A549 (cell line): ENCODE results near the gene TTC33. TPM values are rescaled to one million over a fixed set of nuclear protein-coding genes. Genes with fewer than 3 reads are reported as not detected.

Source experiments
- ATAC-seq, 2 experiments: fragments of 200-7000 bp in 1 of 2; fragments of >200 bp in 1 of 2; cut with Nextera tagmentation in 1 of 2; cut with Tn5 transposase in 1 of 2; 3 replicates each; pipeline versions ENCODE4 v1.8.0 to v1.9.1; 2018 to 2020; ENCODE audit warnings: mild to moderate bottlenecking in 1 of 2, moderate library complexity in 1 of 2
- CTCF ChIA-PET: fragments of 300-600 bp; sonication (Branson Sonifier 250); formaldehyde crosslinking; extraction: SDS; loops from one replicate; lab custom pipeline; 2021; ENCODE audit warnings: antibody characterized with exemption, inconsistent platforms; lab: Yijun Ruan, JAX
- POLR2A ChIA-PET: fragments of 350-600 bp; formaldehyde crosslinking; extraction: SDS; loops from one replicate; lab custom pipeline; 2021; ENCODE audit warnings: antibody characterized with exemption, inconsistent platforms; lab: Yijun Ruan, JAX
- DNase-seq, 2 experiments: peaks; one replicate each; pipeline versions ENCODE4 v3.0.0 to v3.0.0-alpha.2; 2011 to 2016; ENCODE audit warnings: low read depth in 1 of 2, low spot score in 1 of 2
- FAIRE-seq: peaks from 2 replicates; lab custom pipeline; 2011; peaks lifted over from hg19 to GRCh38; lab: Jason Lieb, UNC
- H3K27ac ChIP-seq, 2 experiments: fragments of >200 bp; sonication (Bioruptor Twin); formaldehyde crosslinking; 3 replicates each; pipeline ENCODE4 v1.5.1; 2016 to 2017
- H3K4me1 ChIP-seq: fragments of >200 bp; sonication (Bioruptor Twin); formaldehyde crosslinking; 3 replicates; pipeline ENCODE4 v1.6.1; 2016
- H3K4me2 ChIP-seq: fragments of >200 bp; sonication (Bioruptor Twin); formaldehyde crosslinking; 3 replicates; pipeline ENCODE4 v1.6.1; 2016
- H3K4me3 ChIP-seq: fragments of >200 bp; sonication (Bioruptor Twin); formaldehyde crosslinking; 3 replicates; pipeline ENCODE4 v1.5.1; 2016
- H3K9me3 ChIP-seq: fragments of >200 bp; sonication (Bioruptor Twin); formaldehyde crosslinking; 3 replicates; pipeline ENCODE4 v1.6.1; 2016
- ATOH8 ChIP-seq: fragments of 250-450 bp; sonication (Bioruptor Pico); IDR thresholded peaks from 2 replicates; pipeline ENCODE4 v1.5.0; 2020; ENCODE audit warnings: low read depth, mild to moderate bottlenecking, moderate library complexity
- BHLHE40 ChIP-seq: IDR thresholded peaks from 2 replicates; pipeline ENCODE4 v1.6.1; 2012; ENCODE audit warnings: low read depth, low read length, inconsistent platforms
- CEBPB ChIP-seq, 2 experiments: fragments of >200 bp in 1 of 2; sonication (Bioruptor Twin) in 1 of 2; formaldehyde crosslinking in 1 of 2; IDR thresholded peaks; 2 replicates each; pipeline ENCODE4 v1.6.1; 2012 to 2016
- CHD4 ChIP-seq: fragments of 200-600 bp; sonication (generic); IDR thresholded peaks from 2 replicates; pipeline ENCODE4 v1.6.1; 2016; ENCODE audit warnings: antibody characterized with exemption, mild to moderate bottlenecking, borderline replicate concordance
- EHF ChIP-seq: fragments of 250-450 bp; sonication (Bioruptor Pico); IDR thresholded peaks from 2 replicates; pipeline ENCODE4 v1.5.0; 2020; ENCODE audit warnings: mild to moderate bottlenecking
- EHMT2 ChIP-seq: fragments of 200-600 bp; sonication (generic); IDR thresholded peaks from 2 replicates; pipeline ENCODE4 v1.6.1; 2016; ENCODE audit warnings: antibody characterized with exemption, low read depth, mild to moderate bottlenecking, moderate library complexity
- ELK1 ChIP-seq: fragments of 150-350 bp; IDR thresholded peaks from 2 replicates; pipeline ENCODE4 v1.6.1; 2014; ENCODE audit warnings: low read depth, mild to moderate bottlenecking, low read length
- HES2 ChIP-seq: fragments of >200 bp; sonication (Bioruptor Twin); formaldehyde crosslinking; IDR thresholded peaks from 2 replicates; pipeline ENCODE4 v1.6.1; 2016
- JUNB ChIP-seq: fragments of >200 bp; sonication (Bioruptor Twin); formaldehyde crosslinking; IDR thresholded peaks from 2 replicates; pipeline ENCODE4 v1.6.1; 2016
- MAZ ChIP-seq: fragments of 150-350 bp; IDR thresholded peaks from 2 replicates; pipeline ENCODE4 v1.6.1; 2014; ENCODE audit warnings: antibody characterized with exemption, low read depth, low read length, borderline replicate concordance
- POLR2A ChIP-seq: IDR thresholded peaks from 2 replicates; pipeline ENCODE4 v1.6.1; 2012; ENCODE audit warnings: mild to moderate bottlenecking, low read length
- REST ChIP-seq: fragments of 200-600 bp; sonication (generic); IDR thresholded peaks from 2 replicates; pipeline ENCODE4 v1.6.1; 2016; ENCODE audit warnings: antibody characterized with exemption, mild to moderate bottlenecking, moderate library complexity
- SMC3 ChIP-seq: fragments of >200 bp; sonication (Bioruptor Twin); formaldehyde crosslinking; IDR thresholded peaks from 3 replicates; pipeline ENCODE4 v1.6.1; 2018; ENCODE audit warnings: inconsistent platforms
- SREBF2 ChIP-seq: fragments of 450-650 bp; IDR thresholded peaks from 2 replicates; pipeline ENCODE4 v1.6.1; 2014; ENCODE audit warnings: mild to moderate bottlenecking, moderate library complexity
- TFCP2L1 ChIP-seq: fragments of 250-450 bp; sonication (Bioruptor Pico); IDR thresholded peaks from 2 replicates; pipeline ENCODE4 v1.5.0; 2021; ENCODE audit warnings: mild to moderate bottlenecking
- ZNF302 ChIP-seq: fragments of 250-450 bp; sonication (Bioruptor Pico); IDR thresholded peaks from 2 replicates; pipeline ENCODE4 v1.9.0; 2021; ENCODE audit warnings: inconsistent platforms, mild to moderate bottlenecking, moderate library complexity
- WGBS: methylation state at CpG from one replicate; pipeline ENCODE4 v1.1.6; 2017; ENCODE audit errors: missing lambda C conversion rate; 5-methylcytosine and 5-hydroxymethylcytosine counted together
- polyA plus RNA-seq, 4 experiments: library from polyadenylated mRNA; depleted of rRNA in 3 of 4; stranded (reverse); fragments of >200 nt; fragmentation: RNase III in 1 of 4; extraction: RNeasy Plus Mini Kit Qiagen cat#74134 plus additional on column Dnase treatment in 1 of 4; gene quantifications; 2 replicates in 3 of 4; 3 replicates in 1 of 4; pipeline ENCODE4 v1.2.3, GENCODE V29; 2011 to 2017
- TF ChIP-seq, protein P1 (sequence below): IDR thresholded peaks from 2 replicates; pipeline ENCODE4 v1.6.1; 2012
- TF ChIP-seq, protein P2 (sequence below): fragments of 450-650 bp; IDR thresholded peaks from 2 replicates; pipeline ENCODE4 v1.6.1; 2014; ENCODE audit warnings: antibody characterized with exemption
- TF ChIP-seq, protein P3 (sequence below): fragments of 250-450 bp; sonication (Bioruptor Pico); IDR thresholded peaks from 2 replicates; pipeline ENCODE4 v1.5.0; 2021; ENCODE audit warnings: mild to moderate bottlenecking, moderate library complexity, borderline replicate concordance

The TTC33 gene
- polyA plus RNA-seq, 2 of the 4 experiments (the other 2 are of a cell fraction): 17.1 to 19.8 TPM

DNA sequence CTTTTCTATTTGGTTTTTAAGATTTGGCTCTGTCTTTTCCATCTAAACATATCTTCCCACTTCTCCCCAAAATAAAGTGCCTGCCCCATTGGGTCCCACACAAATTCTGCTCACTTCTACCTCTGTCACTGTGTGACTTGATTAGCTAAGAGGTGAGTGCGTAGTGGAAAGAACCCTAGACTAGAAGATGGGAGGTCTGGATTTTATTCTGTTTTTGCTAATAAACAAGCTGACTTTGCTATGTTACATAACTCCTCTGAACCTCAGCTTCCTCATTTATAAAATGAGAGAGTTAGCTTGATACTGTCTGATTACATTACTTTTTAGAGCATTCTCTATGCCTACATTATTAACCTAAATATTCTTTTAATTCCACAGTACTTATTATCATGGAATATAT, 127.4 kb downstream of the TTC33 start (continued):
- TF ChIP-seq, protein P1, sequence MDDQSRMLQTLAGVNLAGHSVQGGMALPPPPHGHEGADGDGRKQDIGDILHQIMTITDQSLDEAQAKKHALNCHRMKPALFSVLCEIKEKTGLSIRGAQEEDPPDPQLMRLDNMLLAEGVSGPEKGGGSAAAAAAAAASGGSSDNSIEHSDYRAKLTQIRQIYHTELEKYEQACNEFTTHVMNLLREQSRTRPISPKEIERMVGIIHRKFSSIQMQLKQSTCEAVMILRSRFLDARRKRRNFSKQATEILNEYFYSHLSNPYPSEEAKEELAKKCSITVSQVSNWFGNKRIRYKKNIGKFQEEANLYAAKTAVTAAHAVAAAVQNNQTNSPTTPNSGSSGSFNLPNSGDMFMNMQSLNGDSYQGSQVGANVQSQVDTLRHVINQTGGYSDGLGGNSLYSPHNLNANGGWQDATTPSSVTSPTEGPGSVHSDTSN: no peak
- no peak for TF ChIP-seq REST
- TF ChIP-seq, protein P2, sequence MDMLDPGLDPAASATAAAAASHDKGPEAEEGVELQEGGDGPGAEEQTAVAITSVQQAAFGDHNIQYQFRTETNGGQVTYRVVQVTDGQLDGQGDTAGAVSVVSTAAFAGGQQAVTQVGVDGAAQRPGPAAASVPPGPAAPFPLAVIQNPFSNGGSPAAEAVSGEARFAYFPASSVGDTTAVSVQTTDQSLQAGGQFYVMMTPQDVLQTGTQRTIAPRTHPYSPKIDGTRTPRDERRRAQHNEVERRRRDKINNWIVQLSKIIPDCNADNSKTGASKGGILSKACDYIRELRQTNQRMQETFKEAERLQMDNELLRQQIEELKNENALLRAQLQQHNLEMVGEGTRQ: no peak
- TF ChIP-seq MAZ: no peak
- no peak for TF ChIP-seq CEBPB (IDR thresholded peaks at IDR 0.05)

DNA sequence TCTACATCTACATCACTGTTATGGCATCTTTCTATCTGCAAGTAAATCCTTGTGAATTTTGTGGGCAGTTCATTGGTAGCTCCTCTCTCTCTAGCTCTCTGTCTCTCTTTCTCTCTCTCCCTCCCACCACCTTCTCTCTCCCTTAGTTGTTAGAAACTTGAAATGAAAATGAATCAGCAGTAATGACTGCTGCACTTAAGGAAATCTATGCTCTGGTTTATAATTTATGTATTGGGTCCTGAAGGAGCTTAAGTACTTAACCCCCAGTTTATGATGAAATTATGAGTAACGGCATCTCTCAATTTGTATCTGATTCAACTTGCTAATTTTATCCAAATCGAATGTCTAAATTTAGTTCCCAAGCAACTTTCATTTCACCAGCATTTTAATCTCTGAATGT, 128.1 kb downstream of the TTC33 start:
- TF ChIP-seq, protein P3, sequence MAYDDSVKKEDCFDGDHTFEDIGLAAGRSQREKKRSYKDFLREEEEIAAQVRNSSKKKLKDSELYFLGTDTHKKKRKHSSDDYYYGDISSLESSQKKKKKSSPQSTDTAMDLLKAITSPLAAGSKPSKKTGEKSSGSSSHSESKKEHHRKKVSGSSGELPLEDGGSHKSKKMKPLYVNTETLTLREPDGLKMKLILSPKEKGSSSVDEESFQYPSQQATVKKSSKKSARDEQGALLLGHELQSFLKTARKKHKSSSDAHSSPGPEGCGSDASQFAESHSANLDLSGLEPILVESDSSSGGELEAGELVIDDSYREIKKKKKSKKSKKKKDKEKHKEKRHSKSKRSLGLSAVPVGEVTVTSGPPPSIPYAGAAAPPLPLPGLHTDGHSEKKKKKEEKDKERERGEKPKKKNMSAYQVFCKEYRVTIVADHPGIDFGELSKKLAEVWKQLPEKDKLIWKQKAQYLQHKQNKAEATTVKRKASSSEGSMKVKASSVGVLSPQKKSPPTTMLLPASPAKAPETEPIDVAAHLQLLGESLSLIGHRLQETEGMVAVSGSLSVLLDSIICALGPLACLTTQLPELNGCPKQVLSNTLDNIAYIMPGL (CRISPR knock-in tag): no peak
- no peak for TF ChIP-seq EHF (CRISPR knock-in tag)
- TF ChIP-seq BHLHE40: no peak
- TF ChIP-seq ELK1: no peak
- no peak for TF ChIP-seq POLR2A
- TF ChIP-seq CHD4: no peak
- no peak for TF ChIP-seq TFCP2L1 (CRISPR knock-in tag)
- no peak for TF ChIP-seq SREBF2
- no peak for TF ChIP-seq ATOH8 (CRISPR knock-in tag)
- no peak for TF ChIP-seq HES2
- TF ChIP-seq SMC3: no peak
- TF ChIP-seq ZNF302 (CRISPR knock-in tag): no peak
- no peak for TF ChIP-seq EHMT2
- no peak for TF ChIP-seq JUNB
- TF ChIP-seq, all 56 proteins: peak for 0
- ChIA-PET POLR2A (no interaction called here), CTCF (no interaction called here)
- no peak for FAIRE-seq
- H3K4me3 ChIP-seq: no peak overlapping the region
- 59% methylated on average over 2 of the region's 2 CpGs for WGBS
- no peaks in the 10 kb centered on the region for H3K4me1 ChIP-seq
- H3K9me3 ChIP-seq: no peaks in the 10 kb centered on the region
- H3K4me2 ChIP-seq: no peak overlapping the region
- ATAC-seq: no peak
- no peak overlapping the region for H3K27ac ChIP-seq
- DNase-seq: no peak
